H9 (cell line): ENCODE data around the gene FAXC. TPM values are rescaled to one million over a fixed set of nuclear protein-coding genes. Genes with fewer than 3 reads are reported as not detected.

Experiments used
- DNase-seq: peaks from one replicate; pipeline ENCODE4 v3.0.0-alpha.2; 2017
- H2AFZ ChIP-seq: one replicate; pipeline ENCODE4 v1.6.1; 2013; ENCODE audit warnings: mild to moderate bottlenecking, low read length, control low read depth, moderate library complexity
- H2AK5ac ChIP-seq: 2 replicates; pipeline ENCODE4 v1.6.1; 2013; ENCODE audit warnings: low read length, control low read depth, mixed read lengths; ENCODE audit not compliant: insufficient read length
- H2BK120ac ChIP-seq: one replicate; pipeline ENCODE4 v1.6.1; 2013; ENCODE audit warnings: low read depth, mild to moderate bottlenecking, low read length, control low read depth, inconsistent platforms; ENCODE audit not compliant: poor library complexity, severe bottlenecking
- H2BK12ac ChIP-seq: 2 replicates; pipeline ENCODE4 v1.6.1; 2013; ENCODE audit warnings: low read length, control low read depth, mixed read lengths, low read depth; ENCODE audit not compliant: insufficient read length
- H2BK15ac ChIP-seq: 2 replicates; pipeline ENCODE4 v1.6.1; 2013; ENCODE audit warnings: low read depth, low read length, control low read depth
- H2BK20ac ChIP-seq: one replicate; pipeline ENCODE4 v1.6.1; 2013; ENCODE audit warnings: low read depth, mild to moderate bottlenecking, low read length, control low read depth, inconsistent platforms; ENCODE audit not compliant: poor library complexity, severe bottlenecking
- H2BK5ac ChIP-seq: 2 replicates; pipeline ENCODE4 v1.6.1; 2013; ENCODE audit warnings: low read length, control low read depth, mixed read lengths; ENCODE audit not compliant: insufficient read length
- H3K14ac ChIP-seq: 2 replicates; pipeline ENCODE4 v1.6.1; 2013; ENCODE audit warnings: low read length, control low read depth; ENCODE audit not compliant: insufficient read depth
- H3K18ac ChIP-seq: 2 replicates; pipeline ENCODE4 v1.6.1; 2013; ENCODE audit warnings: low read depth, mild to moderate bottlenecking, mixed read lengths, low read length, control low read depth; ENCODE audit not compliant: insufficient read length
- H3K23ac ChIP-seq: 2 replicates; pipeline ENCODE4 v1.6.1; 2013; ENCODE audit warnings: low read length, control low read depth, mixed read lengths, low read depth; ENCODE audit not compliant: insufficient read length
- H3K23me2 ChIP-seq: 2 replicates; pipeline ENCODE4 v1.6.1; 2013; ENCODE audit warnings: low read depth, mild to moderate bottlenecking, mixed read lengths, low read length, control low read depth; ENCODE audit not compliant: insufficient read length, poor library complexity, severe bottlenecking
- H3K27ac ChIP-seq: 2 replicates; pipeline ENCODE4 v1.5.1; 2013; ENCODE audit warnings: low read length, control low read depth, mixed read lengths, low read depth; ENCODE audit not compliant: insufficient read length
- H3K27me3 ChIP-seq: 2 replicates; pipeline ENCODE4 v1.6.1; 2013; ENCODE audit warnings: low read length, control low read depth, inconsistent platforms; ENCODE audit not compliant: insufficient read depth
- H3K4ac ChIP-seq: 2 replicates; pipeline ENCODE4 v1.6.1; 2013; ENCODE audit warnings: low read depth, mild to moderate bottlenecking, control low read depth, inconsistent platforms, low read length, moderate library complexity
- H3K4me1 ChIP-seq: 2 replicates; pipeline ENCODE4 v1.6.1; 2013; ENCODE audit warnings: low read length, control low read depth, inconsistent platforms; ENCODE audit not compliant: insufficient read depth
- H3K4me2 ChIP-seq: 2 replicates; pipeline ENCODE4 v1.6.1; 2013; ENCODE audit warnings: low read length, control low read depth, mixed read lengths; ENCODE audit not compliant: insufficient read length, insufficient read depth
- H3K56ac ChIP-seq: 2 replicates; pipeline ENCODE4 v1.6.1; 2013; ENCODE audit warnings: low read depth, mild to moderate bottlenecking, mixed read lengths, low read length, control low read depth; ENCODE audit not compliant: insufficient read length
- H3K79me1 ChIP-seq: 2 replicates; pipeline ENCODE4 v1.6.1; 2013; ENCODE audit warnings: low read depth, mild to moderate bottlenecking, moderate library complexity, low read length, control low read depth, inconsistent platforms; ENCODE audit not compliant: insufficient read depth, poor library complexity, severe bottlenecking
- H3K79me2 ChIP-seq: 2 replicates; pipeline ENCODE4 v1.6.1; 2013; ENCODE audit warnings: low read length, control low read depth, inconsistent platforms; ENCODE audit not compliant: insufficient read depth
- H3K9ac ChIP-seq: 2 replicates; pipeline ENCODE4 v1.6.1; 2013; ENCODE audit warnings: low read length, control low read depth, mixed read lengths; ENCODE audit not compliant: insufficient read length; ENCODE audit errors: extremely low read depth
- H3K9me3 ChIP-seq: one replicate; pipeline ENCODE4 v1.6.1; 2013; ENCODE audit warnings: low read depth, low read length, inconsistent platforms; ENCODE audit not compliant: control insufficient read depth
- H3T11ph ChIP-seq: one replicate; pipeline ENCODE4 v1.6.1; 2013; ENCODE audit warnings: mild to moderate bottlenecking, low read length, control low read depth, inconsistent platforms
- H4K20me1 ChIP-seq: one replicate; pipeline ENCODE4 v1.6.1; 2013; ENCODE audit not compliant: control insufficient read depth, insufficient read length, insufficient read depth
- H4K5ac ChIP-seq: 2 replicates; pipeline ENCODE4 v1.6.1; 2013; ENCODE audit warnings: low read depth, mild to moderate bottlenecking, mixed read lengths, low read length, control low read depth; ENCODE audit not compliant: insufficient read length
- H4K8ac ChIP-seq: replicated peaks from 2 replicates; pipeline ENCODE4 v1.6.1; 2013; ENCODE audit warnings: low read length, control low read depth, mixed read lengths, low read depth; ENCODE audit not compliant: insufficient read length
- H4K91ac ChIP-seq: 2 replicates; pipeline ENCODE4 v1.6.1; 2013; ENCODE audit warnings: low read depth, mild to moderate bottlenecking, moderate library complexity, mixed read lengths, low read length, control low read depth; ENCODE audit not compliant: insufficient read length
- H3K27ac Mint-ChIP-seq, 3 experiments: 2 replicates in 2 of 3; 3 replicates in 1 of 3; pipeline ENCODE4 v1.8.0; 2020 to 2021; ENCODE audit warnings: mixed read lengths in 3 of 3, mild to moderate bottlenecking in 1 of 3, moderate library complexity in 1 of 3
- H3K27me3 Mint-ChIP-seq: 2 replicates; pipeline ENCODE4 v1.8.0; 2021; ENCODE audit warnings: low read depth, mild to moderate bottlenecking, moderate library complexity, mixed read lengths
- H3K36me3 Mint-ChIP-seq, 3 experiments: 2 replicates in 2 of 3; 3 replicates in 1 of 3; pipeline ENCODE4 v1.8.0; 2020 to 2021; ENCODE audit warnings: low read depth in 3 of 3, mixed read lengths in 3 of 3; ENCODE audit not compliant: insufficient read depth in 1 of 3
- H3K4me1 Mint-ChIP-seq, 2 experiments: 2 replicates each; pipeline ENCODE4 v1.8.0; 2020; ENCODE audit warnings: mixed read lengths in 2 of 2
- H3K4me3 Mint-ChIP-seq, 2 experiments: 2 replicates in 1 of 2; 3 replicates in 1 of 2; pipeline ENCODE4 v1.8.0; 2020 to 2021; ENCODE audit warnings: mild to moderate bottlenecking in 2 of 2, mixed read lengths in 2 of 2, moderate library complexity in 1 of 2
- H3K9me3 Mint-ChIP-seq, 2 experiments: 2 replicates in 1 of 2; 3 replicates in 1 of 2; pipeline ENCODE4 v1.8.0; 2020; ENCODE audit warnings: mild to moderate bottlenecking in 2 of 2, mixed read lengths in 2 of 2, moderate library complexity in 1 of 2
- CTCF ChIP-seq: fragments of 200-600 bp; sonication (generic); conservative IDR thresholded peaks from 3 replicates; pipeline ENCODE4 v1.8.0; 2021; ENCODE audit warnings: antibody characterized with exemption, mild to moderate bottlenecking
- WGBS: extraction: QIAGEN DNeasy Blood & Tissue Kit; methylation state at CpG from one replicate; pipeline ENCODE4 v1.1.7; 2013; ENCODE audit warnings: missing lambda C conversion rate, low lambda C conversion rate, mixed read lengths; ENCODE audit not compliant: insufficient read length; ENCODE audit errors: extremely low coverage; 5-methylcytosine and 5-hydroxymethylcytosine counted together
- total RNA-seq: library from RNA; stranded (reverse); gene quantifications from 2 replicates; pipeline ENCODE4 v1.2.1, GENCODE V29; 2021

The FAXC gene
- total RNA-seq, 1 experiment from 2014 or later: 17.2 TPM

- H3K9me3 Mint-ChIP-seq: no peaks in the 10 kb centered on the region
Measured at GRCh38 chr6:99310553-99310952, 38.9 kb downstream of the FAXC start.

More at GRCh38 chr6:99310553-99310952, 38.9 kb downstream of the FAXC start:
- Histone ChIP-seq H3K9ac (no peak overlapping the region), H2AFZ (no peak overlapping the region), H3K4me2 (no peak overlapping the region), H3K23me2 (no peaks in the 10 kb centered on the region), H3K23ac (no peak overlapping the region), H3K18ac (no peak overlapping the region), H4K91ac (no peak overlapping the region), H3K56ac (no peak overlapping the region), H3K79me1 (no peaks in the 10 kb centered on the region), H3K14ac (no peak overlapping the region), H2BK5ac (no peak overlapping the region), H2BK20ac (no peak overlapping the region), H4K8ac (no peak overlapping the region), H2BK12ac (no peak overlapping the region), H2BK15ac (no peak overlapping the region), H3T11ph (no peak overlapping the region), H3K27me3 (no peaks in the 10 kb centered on the region), H3K27ac (no peak overlapping the region), H3K4ac (no peak overlapping the region), H2AK5ac (no peak overlapping the region), H3K4me1 (no peaks in the 10 kb centered on the region), H3K9me3 (no peaks in the 10 kb centered on the region), H3K79me2 (no peaks in the 10 kb centered on the region), H4K20me1 (no peaks in the 10 kb centered on the region), H4K5ac (no peak overlapping the region), H2BK120ac (no peak overlapping the region)
- DNase-seq: no peak
- Mint-ChIP-seq H3K4me1 (peaks cover 16 to 20% of the 10 kb centered on the region in 2 experiments), H3K27me3 (no peaks in the 10 kb centered on the region), H3K27ac (0 out of 7 replicates have a peak overlapping the region, but pooled peaks of 1 of the 3 experiments have one; percentile 76), H3K36me3 (peaks cover 0 to 8% (median 7%) of the 10 kb centered on the region in 3 experiments; a peak in 5 of 7 replicates), H3K4me3 (no peak overlapping the region)
- WGBS: no CpG with 5 or more reads among the region's 1 CpG
- no peak for TF ChIP-seq CTCF
